GM10847 (cell line): ENCODE measurements around the gene NDRG2.

ENCODE experiments used
- POLR2A ChIP-seq: IDR thresholded peaks from 2 replicates; pipeline ENCODE4 v1.6.1; 2011; ENCODE audit not compliant: insufficient read length; ENCODE audit errors: extremely low read depth

NDRG2 gene

GRCh38 chr14:21043974-21044618 is 19.2 kb upstream of the NDRG2 start:
- no peak for TF ChIP-seq POLR2A

GRCh38 chr14:21043387-21043973 is 18.6 kb upstream of the NDRG2 start:
- TF ChIP-seq POLR2A, result no peak

- no peak for TF ChIP-seq POLR2A
These were observed 18.1 kb upstream of the NDRG2 start for GRCh38 chr14:21042918-21043317.

GRCh38 chr14:21041676-21042433 is 17.0 kb upstream of the NDRG2 start, which contains the start of gene RNASE7:
Gene RNASE7 (plus strand): TSS chr14:21042362. CDS start chr14:21042993, 631 bp downstream.
- TF ChIP-seq POLR2A, result no peak

GRCh38 chr14:21040370-21040925 is 15.6 kb upstream of the NDRG2 start:
- no peak for TF ChIP-seq POLR2A

- TF ChIP-seq POLR2A, result no peak
These were observed 14.9 kb upstream of the NDRG2 start for GRCh38 chr14:21039585-21040369.

GRCh38 chr14:21038441-21039422 is 13.9 kb upstream of the NDRG2 start:
- no peak for TF ChIP-seq POLR2A

- TF ChIP-seq POLR2A, result no peak
These were observed 12.3 kb upstream of the NDRG2 start for GRCh38 chr14:21037156-21037555.

- no peak for TF ChIP-seq POLR2A
These were observed 11.9 kb upstream of the NDRG2 start for GRCh38 chr14:21036751-21037150.

- no peak for TF ChIP-seq POLR2A
These were observed 9.8 kb upstream of the NDRG2 start, which contains the start of gene RNASE13 for GRCh38 chr14:21034707-21035106. Gene RNASE13 (minus strand): TSS chr14:21034807. CDS start chr14:21034288, 519 bp downstream.

- no peak for TF ChIP-seq POLR2A
These were observed 8.4 kb upstream of the NDRG2 start for GRCh38 chr14:21033133-21033698.

- TF ChIP-seq POLR2A, result no peak
These were observed 7.7 kb upstream of the NDRG2 start for GRCh38 chr14:21032326-21033132.

- no peak for TF ChIP-seq POLR2A
These were observed 5.7 kb upstream of the NDRG2 start for GRCh38 chr14:21030531-21030930.
